Measurements from ENCODE around the gene RAI1.

GRCh38 chr17:17741349-17742023 is 60.2 kb downstream of the RAI1 start:
- TF ChIP-seq TEAD2 (CRISPR knock-in tag; IDR thresholded peaks at IDR 0.05): no peak
- no peak for TF ChIP-seq EZH2 (conservative IDR thresholded peaks at IDR 0.05; ENCODE audit: low read depth, low read length)
- TF ChIP-seq CTCF (CRISPR knock-in tag; IDR thresholded peaks at IDR 0.05): no peak
- TF ChIP-seq ATF2 (CRISPR knock-in tag; IDR thresholded peaks at IDR 0.05): no peak
- no peak for TF ChIP-seq FIP1L1 (IDR thresholded peaks at IDR 0.05; ENCODE audit: borderline replicate concordance, insufficient read depth, low read depth, low read length)
- TF ChIP-seq KLF9 (CRISPR knock-in tag; IDR thresholded peaks at IDR 0.05; ENCODE audit: low read depth): no peak
- no peak for TF ChIP-seq ZFX (CRISPR knock-in tag; IDR thresholded peaks at IDR 0.05; ENCODE audit: low read depth)
- TF ChIP-seq HDAC1 (CRISPR knock-in tag; IDR thresholded peaks at IDR 0.05): no peak
- TF ChIP-seq ZNF552 (CRISPR knock-in tag; IDR thresholded peaks at IDR 0.05; ENCODE audit: borderline replicate concordance): no peak
- no peak for TF ChIP-seq JDP2 (CRISPR knock-in tag; IDR thresholded peaks at IDR 0.05; ENCODE audit: borderline replicate concordance)

All from HepG2 (cell line).